OCI-LY3 (cell line): Measurements from ENCODE around the gene PRKACB.

Source experiments
- H2AFZ ChIP-seq: fragments of 200-600, 300-600 bp; shearing (Covaris generic); 2 replicates; pipeline ENCODE4 v1.6.0; 2014; ENCODE audit warnings: antibody characterized with exemption, low read depth, low read length
- H3K27ac ChIP-seq: fragments of 200-600, 300-600 bp; sonication (generic); 2 replicates; pipeline ENCODE4 v1.5.1; 2014; ENCODE audit warnings: mild to moderate bottlenecking, low read length, moderate library complexity, mixed read lengths
- H3K27me3 ChIP-seq: fragments of 200-600, 300-600 bp; sonication (generic); 2 replicates; pipeline ENCODE4 v1.6.1; 2014; ENCODE audit warnings: low read depth, low read length, mixed read lengths
- H3K36me3 ChIP-seq: fragments of 200-600, 300-600 bp; sonication (generic); replicated peaks from 2 replicates; pipeline ENCODE3; 2014; ENCODE audit warnings: low read depth, low read length, mixed read lengths
- H3K4me1 ChIP-seq: fragments of 300-600, 200-600 bp; sonication (generic); 2 replicates; pipeline ENCODE4 v1.6.1; 2014; ENCODE audit warnings: low read length, mixed read lengths
- H3K4me2 ChIP-seq: fragments of 200-600, 300-600 bp; sonication (generic); 2 replicates; pipeline ENCODE4 v1.6.1; 2014; ENCODE audit warnings: low read length, mixed read lengths
- H3K4me3 ChIP-seq: fragments of 300-600, 200-600 bp; sonication (generic); 2 replicates; pipeline ENCODE4 v1.5.1; 2014; ENCODE audit warnings: antibody characterized with exemption, mild to moderate bottlenecking, low read length, moderate library complexity
- H3K79me2 ChIP-seq: fragments of 300-600, 200-600 bp; shearing (Covaris generic); 2 replicates; pipeline ENCODE4 v1.6.1; 2014; ENCODE audit warnings: mild to moderate bottlenecking, low read length, mixed read lengths
- H3K9ac ChIP-seq: fragments of 300-600, 200-600 bp; shearing (Covaris generic); 2 replicates; pipeline ENCODE4 v1.6.0; 2014; ENCODE audit warnings: mild to moderate bottlenecking, low read length, moderate library complexity
- H3K9me3 ChIP-seq: fragments of 200-600, 300-600 bp; shearing (Covaris generic); 2 replicates; pipeline ENCODE4 v1.6.1; 2014; ENCODE audit warnings: low read length, mixed read lengths; ENCODE audit not compliant: insufficient read depth
- H4K20me1 ChIP-seq: fragments of 200-600, 300-600 bp; sonication (generic); 2 replicates; pipeline ENCODE4 v1.6.1; 2016; ENCODE audit warnings: low read length, mixed read lengths; ENCODE audit not compliant: insufficient read depth
- EZH2phosphoT487 ChIP-seq: fragments of 200-600 bp; shearing (Covaris generic); IDR thresholded peaks from 2 replicates; pipeline ENCODE4 v1.6.1; 2018; ENCODE audit warnings: antibody characterized with exemption, mixed run types, low read depth
- TF ChIP-seq, protein P1 (sequence below): fragments of 200-600, 300-600 bp; sonication (generic); IDR thresholded peaks from 2 replicates; pipeline ENCODE4 v1.5.1; 2014; ENCODE audit warnings: antibody characterized with exemption, low read length, low read depth

PRKACB gene

DNA sequence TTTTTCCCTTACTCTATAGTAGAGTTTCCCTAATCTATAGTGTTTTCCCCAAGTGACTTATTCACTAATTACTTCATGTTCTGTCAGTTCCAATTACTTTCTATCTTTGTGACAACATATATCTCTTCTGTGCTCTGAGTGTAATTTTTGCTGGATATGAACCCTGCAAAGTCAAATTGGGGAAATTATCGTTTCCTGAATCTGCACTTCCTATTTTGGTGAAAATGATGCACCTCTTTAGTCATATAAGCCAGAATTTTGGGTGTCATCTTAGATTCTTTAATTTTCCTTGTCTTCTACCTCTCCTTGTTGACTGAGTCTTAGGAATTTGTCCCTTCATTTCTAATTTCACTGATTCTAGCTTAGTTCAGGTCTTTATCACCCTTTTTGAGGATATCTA, 33.4 kb upstream of the PRKACB start:
- TF ChIP-seq EZH2phosphoT487, result no peak
- TF ChIP-seq, protein P1, sequence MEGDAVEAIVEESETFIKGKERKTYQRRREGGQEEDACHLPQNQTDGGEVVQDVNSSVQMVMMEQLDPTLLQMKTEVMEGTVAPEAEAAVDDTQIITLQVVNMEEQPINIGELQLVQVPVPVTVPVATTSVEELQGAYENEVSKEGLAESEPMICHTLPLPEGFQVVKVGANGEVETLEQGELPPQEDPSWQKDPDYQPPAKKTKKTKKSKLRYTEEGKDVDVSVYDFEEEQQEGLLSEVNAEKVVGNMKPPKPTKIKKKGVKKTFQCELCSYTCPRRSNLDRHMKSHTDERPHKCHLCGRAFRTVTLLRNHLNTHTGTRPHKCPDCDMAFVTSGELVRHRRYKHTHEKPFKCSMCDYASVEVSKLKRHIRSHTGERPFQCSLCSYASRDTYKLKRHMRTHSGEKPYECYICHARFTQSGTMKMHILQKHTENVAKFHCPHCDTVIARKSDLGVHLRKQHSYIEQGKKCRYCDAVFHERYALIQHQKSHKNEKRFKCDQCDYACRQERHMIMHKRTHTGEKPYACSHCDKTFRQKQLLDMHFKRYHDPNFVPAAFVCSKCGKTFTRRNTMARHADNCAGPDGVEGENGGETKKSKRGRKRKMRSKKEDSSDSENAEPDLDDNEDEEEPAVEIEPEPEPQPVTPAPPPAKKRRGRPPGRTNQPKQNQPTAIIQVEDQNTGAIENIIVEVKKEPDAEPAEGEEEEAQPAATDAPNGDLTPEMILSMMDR, result no peak
- H3K9ac ChIP-seq, result no peak overlapping the region

DNA sequence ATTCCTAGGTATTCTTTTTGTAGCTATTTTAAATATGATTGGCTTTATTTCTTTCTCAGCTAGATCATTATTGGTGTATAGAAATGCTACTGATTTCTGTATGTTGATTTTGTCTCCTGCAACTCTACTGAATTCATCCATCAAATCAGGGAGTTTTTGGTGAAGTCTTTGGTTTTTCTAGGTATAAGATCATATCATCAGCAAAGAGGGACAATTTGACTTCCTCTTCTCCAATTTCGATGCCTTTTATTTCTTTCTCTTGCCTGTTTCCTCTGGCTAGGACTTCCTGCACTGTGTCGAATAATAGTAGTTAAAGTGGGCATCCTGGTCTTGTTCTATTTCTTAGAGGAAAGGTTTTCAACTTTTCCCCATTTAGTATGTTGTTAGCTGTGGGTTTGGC, 27.5 kb upstream of the PRKACB start:
- peaks cover 10% of the 10 kb centered on the region for H3K4me1 ChIP-seq
- H2AFZ ChIP-seq, result no peak overlapping the region
- H3K27ac ChIP-seq, result no peak overlapping the region
- H3K79me2 ChIP-seq, result no peaks in the 10 kb centered on the region
- H3K36me3 ChIP-seq, result no peaks in the 10 kb centered on the region
- H3K9ac ChIP-seq, result no peak overlapping the region
- H3K4me3 ChIP-seq, result no peak overlapping the region
- no peak overlapping the region for H3K4me2 ChIP-seq
- no peaks in the 10 kb centered on the region for H3K9me3 ChIP-seq
- TF ChIP-seq, protein P1, result no peak
- TF ChIP-seq EZH2phosphoT487, result no peak
- H3K27me3 ChIP-seq, result no peaks in the 10 kb centered on the region
- H4K20me1 ChIP-seq, result no peaks in the 10 kb centered on the region

More for the DNA sequence above, 33.4 kb upstream of the PRKACB start:
- no peaks in the 10 kb centered on the region for H3K79me2 ChIP-seq
- no peaks in the 10 kb centered on the region for H3K36me3 ChIP-seq
- H4K20me1 ChIP-seq, result no peaks in the 10 kb centered on the region
- no peak overlapping the region for H2AFZ ChIP-seq
- no peaks in the 10 kb centered on the region for H3K9me3 ChIP-seq
- H3K4me3 ChIP-seq, result no peak overlapping the region
- no peaks in the 10 kb centered on the region for H3K27me3 ChIP-seq
- peaks cover 9% of the 10 kb centered on the region for H3K4me1 ChIP-seq
- H3K4me2 ChIP-seq, result no peak overlapping the region
- no peak overlapping the region for H3K27ac ChIP-seq

DNA sequence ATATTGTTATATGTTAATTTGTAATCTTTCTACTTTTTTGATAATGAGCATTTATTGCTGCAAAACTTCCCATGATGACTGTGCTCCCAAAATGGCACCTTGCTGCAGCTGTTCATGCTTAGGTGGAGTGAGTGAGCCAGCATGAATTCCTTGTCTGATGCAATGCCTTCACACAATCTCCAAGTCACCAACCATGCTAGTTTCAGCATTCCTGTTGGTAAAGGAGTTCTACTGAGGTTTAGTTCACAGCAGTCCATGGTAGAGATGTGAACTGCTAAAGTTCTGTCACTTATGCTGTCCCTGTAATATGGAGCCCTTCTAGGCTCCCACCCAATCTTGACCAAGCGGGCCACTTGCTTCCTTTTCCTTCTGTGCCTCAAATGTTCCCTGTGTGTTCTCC, 26.2 kb upstream of the PRKACB start:
- Histone ChIP-seq H3K27me3 (no peaks in the 10 kb centered on the region), H3K27ac (no peak overlapping the region), H3K4me3 (no peak overlapping the region), H3K4me2 (no peak overlapping the region), H4K20me1 (no peaks in the 10 kb centered on the region), H3K79me2 (no peaks in the 10 kb centered on the region), H3K9ac (no peak overlapping the region), H2AFZ (no peak overlapping the region), H3K9me3 (no peaks in the 10 kb centered on the region), H3K36me3 (no peaks in the 10 kb centered on the region), H3K4me1 (peaks cover 21% of the 10 kb centered on the region)
- no peak for TF ChIP-seq EZH2phosphoT487
- TF ChIP-seq, protein P1, result no peak

DNA sequence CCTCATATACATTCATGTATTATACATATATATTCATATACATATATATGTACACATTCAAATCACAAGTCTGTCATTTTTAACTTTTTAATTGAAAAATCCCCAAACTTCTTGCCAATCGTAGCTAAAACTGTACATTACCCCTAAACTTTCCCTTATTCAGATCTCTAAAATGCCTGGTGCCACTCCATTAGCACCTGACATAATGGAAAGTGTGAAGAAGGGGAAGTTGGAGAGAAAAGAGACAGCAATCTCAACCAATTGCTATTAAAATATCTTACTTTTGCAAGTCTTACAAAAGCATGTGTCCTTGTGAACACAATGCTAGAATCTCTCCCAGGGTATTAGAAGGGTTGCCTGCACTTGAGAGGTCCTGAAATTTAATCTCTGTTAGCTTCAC, 22.7 kb upstream of the PRKACB start:
- H3K9me3 ChIP-seq, result no peaks in the 10 kb centered on the region
- peak overlapping the region; percentile 57 for H3K4me2 ChIP-seq
- no peaks in the 10 kb centered on the region for H4K20me1 ChIP-seq
- no peaks in the 10 kb centered on the region for H3K79me2 ChIP-seq
- no peak overlapping the region for H2AFZ ChIP-seq
- H3K4me1 ChIP-seq, result peaks cover 21% of the 10 kb centered on the region
- H3K27me3 ChIP-seq, result no peaks in the 10 kb centered on the region
- TF ChIP-seq, protein P1, result no peak
- no peak for TF ChIP-seq EZH2phosphoT487
- H3K27ac ChIP-seq, result peak overlapping the region; percentile 87
- no peaks in the 10 kb centered on the region for H3K36me3 ChIP-seq
- no peak overlapping the region for H3K4me3 ChIP-seq
- peak overlapping the region; percentile 47 for H3K9ac ChIP-seq
